SK-N-MC (cell line): Measurements from ENCODE around the gene CD3G.

Experiments
- EZH2 ChIP-seq: fragments of 200-600 bp; sonication (generic); IDR thresholded peaks from one replicate; pipeline ENCODE4 v1.6.1; 2017; ENCODE audit warnings: antibody characterized with exemption
- POLR2AphosphoS5 ChIP-seq: IDR thresholded peaks from 2 replicates; pipeline ENCODE4 v1.6.1; 2012; ENCODE audit warnings: mild to moderate bottlenecking, low read depth, low read length, borderline replicate concordance

- no peak for TF ChIP-seq POLR2AphosphoS5
- no peak for TF ChIP-seq EZH2
Observed at GRCh38 chr11:118322721-118323120, 21.4 kb upstream of the CD3G start.
